Measurements from ENCODE around the gene MAP4K4.

- no peak for TF ChIP-seq CTCF (IDR thresholded peaks at IDR 0.05; ENCODE audit: poor library complexity)
- no peak for TF ChIP-seq EZH2 (IDR thresholded peaks at IDR 0.05; ENCODE audit: borderline replicate concordance)
Measured at GRCh38 chr2:101921319-101921952, 223.9 kb downstream of the MAP4K4 start.
